Ishikawa (cell line): Measurements from ENCODE around the gene DLGAP4.

Source experiments
- EP300 ChIP-seq: IDR thresholded peaks from 2 replicates; pipeline ENCODE4 v1.6.1; 2012; ENCODE audit warnings: borderline replicate concordance
- NFIC ChIP-seq: IDR thresholded peaks from 2 replicates; pipeline ENCODE4 v1.6.1; 2012
- RAD21 ChIP-seq: IDR thresholded peaks from 2 replicates; pipeline ENCODE4 v1.6.1; 2012; ENCODE audit warnings: low read depth
- TAF1 ChIP-seq: IDR thresholded peaks from 2 replicates; pipeline ENCODE4 v1.6.1; 2012; ENCODE audit warnings: low read depth, mild to moderate bottlenecking
- TCF12 ChIP-seq: IDR thresholded peaks from 2 replicates; pipeline ENCODE4 v1.6.1; 2012; ENCODE audit warnings: low read depth
- TF ChIP-seq, protein P1 (sequence below): IDR thresholded peaks from 2 replicates; pipeline ENCODE4 v1.6.1; 2012; ENCODE audit warnings: low read depth, mild to moderate bottlenecking
- TF ChIP-seq, protein P2 (sequence below): IDR thresholded peaks from 2 replicates; pipeline ENCODE4 v1.6.1; 2012

DNA sequence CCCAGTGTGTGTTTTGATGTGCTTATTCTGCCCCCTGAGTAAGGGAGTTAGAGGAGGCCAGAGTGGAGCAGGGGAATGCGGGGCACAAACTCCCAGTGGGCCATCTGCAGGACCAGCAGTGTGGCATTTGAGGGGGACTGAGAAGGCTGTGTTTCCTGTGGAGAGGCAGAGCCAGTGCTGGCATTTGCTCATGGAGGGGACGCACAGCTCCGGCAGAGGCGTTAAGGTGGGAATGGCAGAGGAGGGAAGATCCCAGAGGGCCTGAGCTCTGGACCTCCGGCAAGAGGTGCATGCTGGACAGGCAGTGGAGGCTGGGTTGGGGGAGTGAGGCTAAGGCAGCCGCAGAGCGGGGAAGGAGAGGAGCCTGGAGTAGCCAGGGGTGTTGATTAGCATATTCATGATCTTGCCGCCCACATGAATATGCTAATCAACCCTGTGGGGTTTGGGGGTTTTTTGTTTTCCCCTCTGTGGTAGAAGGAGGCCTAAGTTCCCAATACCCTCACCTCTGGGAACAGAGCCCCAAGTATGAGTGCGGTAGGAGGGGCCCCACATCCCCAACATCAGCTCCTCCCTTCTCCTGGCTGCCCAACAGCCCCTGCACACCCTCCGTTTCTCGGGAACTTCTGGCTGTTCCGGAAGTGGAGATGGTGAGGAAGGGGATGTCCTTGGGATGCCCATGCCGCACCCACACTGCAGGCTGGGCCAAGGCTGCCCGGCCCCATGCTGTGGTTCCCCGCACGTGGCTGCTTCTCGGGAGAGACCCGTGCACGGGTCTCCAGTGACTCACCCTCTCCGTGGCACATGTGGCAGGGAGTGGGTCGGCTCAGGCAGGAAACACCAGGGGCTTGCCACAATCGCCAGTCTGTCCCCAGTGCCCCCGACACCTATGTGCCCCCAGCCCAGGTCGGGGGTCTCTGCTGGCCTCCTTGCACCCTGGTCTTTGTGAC, 33.8 kb downstream of the DLGAP4 start:
- TF ChIP-seq, protein P1, sequence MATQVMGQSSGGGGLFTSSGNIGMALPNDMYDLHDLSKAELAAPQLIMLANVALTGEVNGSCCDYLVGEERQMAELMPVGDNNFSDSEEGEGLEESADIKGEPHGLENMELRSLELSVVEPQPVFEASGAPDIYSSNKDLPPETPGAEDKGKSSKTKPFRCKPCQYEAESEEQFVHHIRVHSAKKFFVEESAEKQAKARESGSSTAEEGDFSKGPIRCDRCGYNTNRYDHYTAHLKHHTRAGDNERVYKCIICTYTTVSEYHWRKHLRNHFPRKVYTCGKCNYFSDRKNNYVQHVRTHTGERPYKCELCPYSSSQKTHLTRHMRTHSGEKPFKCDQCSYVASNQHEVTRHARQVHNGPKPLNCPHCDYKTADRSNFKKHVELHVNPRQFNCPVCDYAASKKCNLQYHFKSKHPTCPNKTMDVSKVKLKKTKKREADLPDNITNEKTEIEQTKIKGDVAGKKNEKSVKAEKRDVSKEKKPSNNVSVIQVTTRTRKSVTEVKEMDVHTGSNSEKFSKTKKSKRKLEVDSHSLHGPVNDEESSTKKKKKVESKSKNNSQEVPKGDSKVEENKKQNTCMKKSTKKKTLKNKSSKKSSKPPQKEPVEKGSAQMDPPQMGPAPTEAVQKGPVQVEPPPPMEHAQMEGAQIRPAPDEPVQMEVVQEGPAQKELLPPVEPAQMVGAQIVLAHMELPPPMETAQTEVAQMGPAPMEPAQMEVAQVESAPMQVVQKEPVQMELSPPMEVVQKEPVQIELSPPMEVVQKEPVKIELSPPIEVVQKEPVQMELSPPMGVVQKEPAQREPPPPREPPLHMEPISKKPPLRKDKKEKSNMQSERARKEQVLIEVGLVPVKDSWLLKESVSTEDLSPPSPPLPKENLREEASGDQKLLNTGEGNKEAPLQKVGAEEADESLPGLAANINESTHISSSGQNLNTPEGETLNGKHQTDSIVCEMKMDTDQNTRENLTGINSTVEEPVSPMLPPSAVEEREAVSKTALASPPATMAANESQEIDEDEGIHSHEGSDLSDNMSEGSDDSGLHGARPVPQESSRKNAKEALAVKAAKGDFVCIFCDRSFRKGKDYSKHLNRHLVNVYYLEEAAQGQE, result no peak
- TF ChIP-seq TAF1 (no peak), NFIC (no peak), TCF12 (no peak), RAD21 (no peak), EP300 (no peak)
- TF ChIP-seq, protein P2, sequence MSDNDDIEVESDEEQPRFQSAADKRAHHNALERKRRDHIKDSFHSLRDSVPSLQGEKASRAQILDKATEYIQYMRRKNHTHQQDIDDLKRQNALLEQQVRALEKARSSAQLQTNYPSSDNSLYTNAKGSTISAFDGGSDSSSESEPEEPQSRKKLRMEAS, result no peak
